GM19238 (cell line): ENCODE results near the gene CCR4.
"Not testable (repeated sequence)": the region's sequence is repeated elsewhere in the genome, so short reads cannot be mapped to it uniquely, and the experiment has no call there.

Experiments
- DNase-seq: peaks from one replicate; pipeline ENCODE4 v3.0.0; 2011; ENCODE audit warnings: low spot score; ENCODE audit not compliant: insufficient read length

The CCR4 gene

GRCh38 chr3:32952369-32953077 lies 1.1 kb downstream of the CCR4 start:
- no peak for DNase-seq

GRCh38 chr3:32954506-32954905 lies 3.1 kb downstream of the CCR4 start:
- DNase-seq, result no peak

GRCh38 chr3:32956750-32957570 lies 5.5 kb downstream of the CCR4 start:
- DNase-seq, result no peak

- DNase-seq, result no peak
Measured at GRCh38 chr3:32958509-32958908, 7.1 kb downstream of the CCR4 start.

- DNase-seq, result no peak
Measured at GRCh38 chr3:32959371-32959770, 7.9 kb downstream of the CCR4 start.

GRCh38 chr3:32960404-32961170 lies 9.1 kb downstream of the CCR4 start:
- no peak for DNase-seq

- DNase-seq, result no peak
Measured at GRCh38 chr3:32961189-32961715, 9.8 kb downstream of the CCR4 start.

GRCh38 chr3:32963871-32964270 lies 12.4 kb downstream of the CCR4 start:
- DNase-seq, result no peak

GRCh38 chr3:32964781-32965180 lies 13.3 kb downstream of the CCR4 start:
- not testable (repeated sequence) for DNase-seq

- DNase-seq, result not testable (repeated sequence)
Measured at GRCh38 chr3:32965617-32966213, 14.3 kb downstream of the CCR4 start.

GRCh38 chr3:32966627-32967026 lies 15.2 kb downstream of the CCR4 start:
- DNase-seq, result not testable (repeated sequence)

GRCh38 chr3:32968166-32968919 lies 16.9 kb downstream of the CCR4 start:
- DNase-seq, result no peak

GRCh38 chr3:32968920-32969389 lies 17.5 kb downstream of the CCR4 start:
- no peak for DNase-seq

- DNase-seq, result no peak
Measured at GRCh38 chr3:32969656-32970055, 18.2 kb downstream of the CCR4 start.

GRCh38 chr3:32971291-32971690 lies 19.8 kb downstream of the CCR4 start:
- not testable (repeated sequence) for DNase-seq

- DNase-seq, result no peak
Measured at GRCh38 chr3:32972482-32973146, 21.2 kb downstream of the CCR4 start.

GRCh38 chr3:32973982-32974381 lies 22.5 kb downstream of the CCR4 start:
- no peak for DNase-seq

- no peak for DNase-seq
Measured at GRCh38 chr3:32975891-32976595, 24.6 kb downstream of the CCR4 start.

- no peak for DNase-seq
Measured at GRCh38 chr3:32977861-32978260, 26.4 kb downstream of the CCR4 start.
